ENCODE data around the gene LY6G6D. TPM values are rescaled to one million over a fixed set of nuclear protein-coding genes. Genes with fewer than 3 reads are reported as not detected.

Gene LY6G6D
- total and polyA plus RNA-seq, 2 experiments from 2014 or later, result 3.0 TPM; not detected in 1

DNA sequence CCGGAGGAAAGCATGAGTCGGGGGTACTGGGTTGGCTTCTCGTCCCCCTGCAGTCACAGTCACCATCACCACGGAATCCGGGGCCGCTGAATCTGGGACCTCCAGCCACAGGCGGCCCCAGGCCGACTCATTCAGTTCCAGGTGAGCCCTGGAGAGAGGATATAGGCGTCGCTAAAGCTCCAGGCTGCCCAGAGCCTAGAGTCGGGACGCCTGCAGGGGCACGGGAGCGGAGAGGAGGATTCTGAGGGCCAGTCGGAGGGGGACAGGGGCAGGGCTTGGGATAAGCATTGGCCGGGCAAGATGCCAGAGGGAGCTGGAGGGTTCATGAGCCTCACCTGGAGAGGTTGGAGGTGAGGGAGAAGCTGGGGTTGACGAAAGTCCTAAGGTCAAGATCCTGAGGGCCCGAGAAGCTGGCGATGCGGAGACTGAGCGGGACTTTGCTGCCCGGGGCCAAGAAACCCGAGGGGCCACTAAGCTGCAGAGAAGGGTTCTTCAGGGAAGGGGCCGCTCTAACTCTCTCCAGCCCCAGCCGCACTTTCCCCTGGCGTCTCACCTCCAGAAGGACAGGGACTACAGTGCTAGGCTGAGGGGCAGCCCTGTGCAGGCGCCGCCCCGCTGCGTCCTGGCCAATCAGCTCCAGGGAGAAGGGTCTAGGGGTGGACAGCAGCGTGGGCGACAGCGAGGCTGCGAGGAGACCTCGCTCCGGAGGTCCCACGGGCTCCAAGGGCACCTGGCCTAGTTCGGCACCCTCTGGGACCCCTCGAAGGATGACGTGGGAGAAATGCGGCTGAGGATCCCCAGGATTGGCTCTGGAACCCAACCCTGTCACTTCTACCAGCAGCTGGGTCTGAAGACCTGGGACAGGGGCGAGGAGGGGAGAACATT is 51.0 kb downstream of the LY6G6D start:
- Histone ChIP-seq H3K9me2 (replicated peaks; ENCODE audit: insufficient read depth) (no peaks in the 10 kb centered on the region), H3K4me2 (peak overlapping the region; percentile 48), H3K36me3 (replicated peaks; ENCODE audit: insufficient read depth, low read depth) (no peaks in the 10 kb centered on the region), H3K4me3 (no peak overlapping the region), H3K4me1 (ENCODE audit: insufficient read depth) (peaks cover 8% of the 10 kb centered on the region), H3K9me3 (ENCODE audit: low read depth) (no peaks in the 10 kb centered on the region), H3K27me3 (no peaks in the 10 kb centered on the region), H4K20me1 (ENCODE audit: insufficient read depth, poor library complexity, severe bottlenecking) (no peaks in the 10 kb centered on the region), H2AFZ (no peak overlapping the region), H3K27ac (no peak overlapping the region), H3K79me2 (no peaks in the 10 kb centered on the region)
- TF ChIP-seq, protein P1, sequence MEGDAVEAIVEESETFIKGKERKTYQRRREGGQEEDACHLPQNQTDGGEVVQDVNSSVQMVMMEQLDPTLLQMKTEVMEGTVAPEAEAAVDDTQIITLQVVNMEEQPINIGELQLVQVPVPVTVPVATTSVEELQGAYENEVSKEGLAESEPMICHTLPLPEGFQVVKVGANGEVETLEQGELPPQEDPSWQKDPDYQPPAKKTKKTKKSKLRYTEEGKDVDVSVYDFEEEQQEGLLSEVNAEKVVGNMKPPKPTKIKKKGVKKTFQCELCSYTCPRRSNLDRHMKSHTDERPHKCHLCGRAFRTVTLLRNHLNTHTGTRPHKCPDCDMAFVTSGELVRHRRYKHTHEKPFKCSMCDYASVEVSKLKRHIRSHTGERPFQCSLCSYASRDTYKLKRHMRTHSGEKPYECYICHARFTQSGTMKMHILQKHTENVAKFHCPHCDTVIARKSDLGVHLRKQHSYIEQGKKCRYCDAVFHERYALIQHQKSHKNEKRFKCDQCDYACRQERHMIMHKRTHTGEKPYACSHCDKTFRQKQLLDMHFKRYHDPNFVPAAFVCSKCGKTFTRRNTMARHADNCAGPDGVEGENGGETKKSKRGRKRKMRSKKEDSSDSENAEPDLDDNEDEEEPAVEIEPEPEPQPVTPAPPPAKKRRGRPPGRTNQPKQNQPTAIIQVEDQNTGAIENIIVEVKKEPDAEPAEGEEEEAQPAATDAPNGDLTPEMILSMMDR (IDR thresholded peaks at IDR 0.05; ENCODE audit: poor library complexity), result no peak
- TF ChIP-seq EZH2phosphoT487 (IDR thresholded peaks at IDR 0.05; ENCODE audit: low read depth, severe bottlenecking, unreplicated experiment), result no peak
- no peak for TF ChIP-seq EZH2 (IDR thresholded peaks at IDR 0.05; ENCODE audit: borderline replicate concordance)
- no peak for DNase-seq (ENCODE audit: low spot score)
- 73% methylated on average over 39 of the region's 42 CpGs for WGBS (ENCODE audit: low lambda C conversion rate, missing lambda C conversion rate)

DNA sequence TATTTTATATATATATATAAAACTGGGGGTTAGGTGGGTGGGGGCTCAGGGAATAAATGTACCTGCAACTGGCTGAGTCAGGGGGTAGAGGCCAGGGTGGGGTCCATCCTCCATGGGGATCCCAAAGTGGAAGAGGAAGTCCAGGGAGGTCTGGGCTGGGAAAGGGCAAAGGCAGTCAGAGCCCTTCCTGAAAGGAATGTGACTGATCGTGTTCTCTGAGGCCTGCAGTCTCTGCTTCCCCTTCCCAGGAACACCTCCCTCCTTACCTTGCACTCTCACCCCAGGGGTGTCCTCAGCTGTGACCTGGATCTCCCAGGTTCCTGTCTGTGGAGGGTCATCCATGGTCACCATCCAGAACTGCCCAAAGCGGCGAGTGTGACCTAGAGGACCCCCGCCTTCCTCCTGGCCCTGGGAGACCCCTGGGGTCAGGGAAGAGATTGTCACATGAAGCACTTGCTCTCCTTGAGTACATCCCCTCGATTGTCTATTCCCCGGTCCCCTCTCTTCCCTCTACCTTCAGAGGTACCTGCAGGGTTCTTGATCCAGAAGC is 52.0 kb downstream of the LY6G6D start:
- peaks cover 8% of the 10 kb centered on the region for H3K4me1 ChIP-seq (ENCODE audit: insufficient read depth)
- 88% methylated on average over 6 of the region's 6 CpGs for WGBS (ENCODE audit: low lambda C conversion rate, missing lambda C conversion rate)
- no peak overlapping the region for H2AFZ ChIP-seq
- no peaks in the 10 kb centered on the region for H3K9me2 ChIP-seq (replicated peaks; ENCODE audit: insufficient read depth)
- H3K27ac ChIP-seq, result no peak overlapping the region
- no peaks in the 10 kb centered on the region for H3K36me3 ChIP-seq (replicated peaks; ENCODE audit: insufficient read depth, low read depth)
- no peaks in the 10 kb centered on the region for H3K79me2 ChIP-seq
- H3K4me3 ChIP-seq, result no peak overlapping the region
- H3K4me2 ChIP-seq, result no peak overlapping the region
- H4K20me1 ChIP-seq (ENCODE audit: insufficient read depth, poor library complexity, severe bottlenecking), result no peaks in the 10 kb centered on the region
- no peak for TF ChIP-seq EZH2 (IDR thresholded peaks at IDR 0.05; ENCODE audit: borderline replicate concordance)
- TF ChIP-seq EZH2phosphoT487 (IDR thresholded peaks at IDR 0.05; ENCODE audit: low read depth, severe bottlenecking, unreplicated experiment), result no peak
- TF ChIP-seq, protein P1 (IDR thresholded peaks at IDR 0.05; ENCODE audit: poor library complexity), result no peak
- H3K9me3 ChIP-seq (ENCODE audit: low read depth), result no peaks in the 10 kb centered on the region
- H3K27me3 ChIP-seq, result no peaks in the 10 kb centered on the region
- no peak for DNase-seq (ENCODE audit: low spot score)

Small RNA genes within 50 kb of the gene (microRNA-seq; reads per million reads assigned to microRNA genes)
- 5.4 reads per million, percentile 11 among the genes with 10 or more reads in this experiment for gene MIR4646

Small RNA genes within 50 kb of the gene (small RNA-seq; reads per million reads assigned to genes)
- gene LY6G6D (not detected), gene MIR4646 (not detected), gene MSH5-SAPCD1 (not detected), gene RNU6-850P (not detected), gene SAPCD1 (not detected)

Other genes starting within 250 kb of the LY6G6D start
Only the 30 nearest of the 41 such genes appear.
- gene LTA, start 143.1 kb upstream of the LY6G6D start, total RNA-seq, result not detected in 2 replicates
- not detected in 2 replicates for gene LTA, start 143.1 kb upstream of the LY6G6D start, polyA plus RNA-seq
- gene TNF, start 139.8 kb upstream of the LY6G6D start, total RNA-seq, result 0.63 TPM in 1 of 2 replicates, not detected in the other
- gene TNF, start 139.8 kb upstream of the LY6G6D start, polyA plus RNA-seq, result 0.91 and 1.3 TPM in 2 replicates
- gene LTB, start 132.9 kb upstream of the LY6G6D start, total RNA-seq, result 2.4 and 4.0 TPM in 2 replicates
- gene LTB, start 132.9 kb upstream of the LY6G6D start, polyA plus RNA-seq, result 6.0 and 10.6 TPM in 2 replicates
- not detected in 2 replicates for gene LST1, start 129.1 kb upstream of the LY6G6D start, total RNA-seq
- 1.5 and 2.4 TPM in 2 replicates for gene LST1, start 129.1 kb upstream of the LY6G6D start, polyA plus RNA-seq
- gene NCR3, start 122.3 kb upstream of the LY6G6D start, total RNA-seq, result not detected in 2 replicates
- not detected in 2 replicates for gene NCR3, start 122.3 kb upstream of the LY6G6D start, polyA plus RNA-seq
- gene AIF1, start 100.1 kb upstream of the LY6G6D start, total RNA-seq, result 4.1 and 4.6 TPM in 2 replicates
- 7.2 and 12.8 TPM in 2 replicates for gene AIF1, start 100.1 kb upstream of the LY6G6D start, polyA plus RNA-seq
- gene PRRC2A, start 94.6 kb upstream of the LY6G6D start, total RNA-seq, result 29.8 and 50.2 TPM in 2 replicates
- gene PRRC2A, start 94.6 kb upstream of the LY6G6D start, polyA plus RNA-seq, result 47.5 and 69.0 TPM in 2 replicates
- gene BAG6, start 62.7 kb upstream of the LY6G6D start, total RNA-seq, result 113 and 148 TPM in 2 replicates
- 84.6 and 85.7 TPM in 2 replicates for gene BAG6, start 62.7 kb upstream of the LY6G6D start, polyA plus RNA-seq
- gene APOM, start 59.5 kb upstream of the LY6G6D start, total RNA-seq, result 9.3 and 10.4 TPM in 2 replicates
- gene APOM, start 59.5 kb upstream of the LY6G6D start, polyA plus RNA-seq, result 28.2 and 40.7 TPM in 2 replicates
- 21.3 and 23.3 TPM in 2 replicates for gene C6orf47, start 54.6 kb upstream of the LY6G6D start, total RNA-seq
- 19.8 and 25.4 TPM in 2 replicates for gene C6orf47, start 54.6 kb upstream of the LY6G6D start, polyA plus RNA-seq
- gene GPANK1, start 50.4 kb upstream of the LY6G6D start, total RNA-seq, result 11.5 and 18.1 TPM in 2 replicates
- gene GPANK1, start 50.4 kb upstream of the LY6G6D start, polyA plus RNA-seq, result 18.5 and 23.8 TPM in 2 replicates
- 155 and 185 TPM in 2 replicates for gene CSNK2B, start 49.3 kb upstream of the LY6G6D start, total RNA-seq
- gene CSNK2B, start 49.3 kb upstream of the LY6G6D start, polyA plus RNA-seq, result 181 and 202 TPM in 2 replicates
- 2.2 and 5.3 TPM in 2 replicates for gene LY6G5B, start 45.4 kb upstream of the LY6G6D start, total RNA-seq
- 14.9 and 18.9 TPM in 2 replicates for gene LY6G5B, start 45.4 kb upstream of the LY6G6D start, polyA plus RNA-seq
- 0.32 TPM in 1 of 2 replicates, not detected in the other for gene LY6G5C, start 34.3 kb upstream of the LY6G6D start, total RNA-seq
- gene LY6G5C, start 34.3 kb upstream of the LY6G6D start, polyA plus RNA-seq, result 0.63 and 5.0 TPM in 2 replicates
- 63.2 and 66.8 TPM in 2 replicates for gene ABHD16A, start 12.0 kb upstream of the LY6G6D start, total RNA-seq
- gene ABHD16A, start 12.0 kb upstream of the LY6G6D start, polyA plus RNA-seq, result 81.3 and 94.7 TPM in 2 replicates
- not detected in 2 replicates for gene LY6G6F, start 8.5 kb upstream of the LY6G6D start, total RNA-seq
- not detected in 2 replicates for gene LY6G6F, start 8.5 kb upstream of the LY6G6D start, polyA plus RNA-seq
- gene LY6G6C, start 6.4 kb downstream of the LY6G6D start, total RNA-seq, result not detected in 2 replicates
- gene LY6G6C, start 6.4 kb downstream of the LY6G6D start, polyA plus RNA-seq, result 0.30 and 0.39 TPM in 2 replicates
- gene MPIG6B, start 8.0 kb downstream of the LY6G6D start, total RNA-seq, result not detected in 2 replicates
- 0.33 TPM in 1 of 2 replicates, not detected in the other for gene MPIG6B, start 8.0 kb downstream of the LY6G6D start, polyA plus RNA-seq
- gene DDAH2, start 14.0 kb downstream of the LY6G6D start, total RNA-seq, result 93.8 and 108 TPM in 2 replicates
- 137 and 157 TPM in 2 replicates for gene DDAH2, start 14.0 kb downstream of the LY6G6D start, polyA plus RNA-seq
- 454 and 463 TPM in 2 replicates for gene CLIC1, start 21.2 kb downstream of the LY6G6D start, total RNA-seq
- gene CLIC1, start 21.2 kb downstream of the LY6G6D start, polyA plus RNA-seq, result 555 and 599 TPM in 2 replicates
- gene MSH5, start 24.7 kb downstream of the LY6G6D start, total RNA-seq, result 6.4 and 7.9 TPM in 2 replicates
- gene MSH5, start 24.7 kb downstream of the LY6G6D start, polyA plus RNA-seq, result 4.9 and 8.5 TPM in 2 replicates
- 1.4 and 4.1 TPM in 2 replicates for gene SAPCD1, start 47.3 kb downstream of the LY6G6D start, total RNA-seq
- 1.8 and 2.0 TPM in 2 replicates for gene SAPCD1, start 47.3 kb downstream of the LY6G6D start, polyA plus RNA-seq
- 1.5 and 3.4 TPM in 2 replicates for gene VWA7, start 62.0 kb downstream of the LY6G6D start, total RNA-seq
- 2.8 and 5.2 TPM in 2 replicates for gene VWA7, start 62.0 kb downstream of the LY6G6D start, polyA plus RNA-seq
- gene VARS1, start 80.4 kb downstream of the LY6G6D start, total RNA-seq, result 23.3 and 36.6 TPM in 2 replicates
- 51.0 and 59.6 TPM in 2 replicates for gene VARS1, start 80.4 kb downstream of the LY6G6D start, polyA plus RNA-seq
- gene LSM2, start 91.6 kb downstream of the LY6G6D start, total RNA-seq, result 42.9 and 51.9 TPM in 2 replicates
- gene LSM2, start 91.6 kb downstream of the LY6G6D start, polyA plus RNA-seq, result 48.7 and 57.9 TPM in 2 replicates
- 1.4 and 2.2 TPM in 2 replicates for gene HSPA1L, start 99.9 kb downstream of the LY6G6D start, total RNA-seq
- gene HSPA1L, start 99.9 kb downstream of the LY6G6D start, polyA plus RNA-seq, result 1.0 and 2.7 TPM in 2 replicates
- 83.3 and 84.3 TPM in 2 replicates for gene HSPA1A, start 100.2 kb downstream of the LY6G6D start, total RNA-seq
- gene HSPA1A, start 100.2 kb downstream of the LY6G6D start, polyA plus RNA-seq, result 50.0 and 82.2 TPM in 2 replicates
- gene HSPA1B, start 112.4 kb downstream of the LY6G6D start, total RNA-seq, result 172 and 177 TPM in 2 replicates
- gene HSPA1B, start 112.4 kb downstream of the LY6G6D start, polyA plus RNA-seq, result 82.1 and 111 TPM in 2 replicates
- gene NEU1, start 147.5 kb downstream of the LY6G6D start, total RNA-seq, result 402 and 407 TPM in 2 replicates
- 331 and 388 TPM in 2 replicates for gene NEU1, start 147.5 kb downstream of the LY6G6D start, polyA plus RNA-seq
- gene SLC44A4, start 163.6 kb downstream of the LY6G6D start, total RNA-seq, result 76.2 and 92.0 TPM in 2 replicates
- gene SLC44A4, start 163.6 kb downstream of the LY6G6D start, polyA plus RNA-seq, result 73.5 and 90.8 TPM in 2 replicates